ENCODE results near the gene CRADD. TPM values are rescaled to one million over a fixed set of nuclear protein-coding genes. Genes with fewer than 3 reads are reported as not detected.

CRADD gene
- total RNA-seq, 1 experiment from 2014 or later, result 7.6 TPM

DNA sequence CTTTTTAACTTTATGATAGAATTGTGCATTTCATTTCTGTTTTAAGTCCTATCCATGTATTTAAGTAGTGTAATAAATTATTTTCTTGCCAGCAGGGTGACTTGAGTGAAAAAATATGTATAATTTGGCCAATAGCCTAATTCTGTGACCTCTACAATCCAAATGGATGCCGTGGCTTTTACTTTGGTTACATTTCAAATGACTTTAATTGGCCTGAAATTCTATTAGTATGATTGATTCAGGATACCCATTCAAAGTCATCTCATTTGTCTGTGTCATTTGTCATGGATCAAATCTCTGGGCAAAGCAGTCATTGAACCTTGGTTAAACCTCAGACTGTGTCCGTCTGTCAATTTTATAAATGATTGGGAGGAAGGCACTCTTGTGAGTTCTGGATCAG lies 29.6 kb downstream of the CRADD start:
- H3K4me1 ChIP-seq (ENCODE audit: insufficient read depth, low read length), result no peaks in the 10 kb centered on the region; the same call in 1 of the 2 replicates
- no peak overlapping the region for H3K9ac ChIP-seq (ENCODE audit: extremely low read depth, insufficient read length, low read length)
- no peak overlapping the region for H2BK120ac ChIP-seq (ENCODE audit: low read depth, low read length, poor library complexity, severe bottlenecking)
- H4K5ac ChIP-seq (ENCODE audit: insufficient read length, low read depth, low read length), result no peak overlapping the region
- H2BK12ac ChIP-seq (ENCODE audit: insufficient read length, low read depth, low read length), result no peak overlapping the region
- H3K23ac ChIP-seq (ENCODE audit: insufficient read length, low read depth, low read length), result no peak overlapping the region
- no peak overlapping the region for H3K4ac ChIP-seq (ENCODE audit: low read depth, low read length)
- WGBS (ENCODE audit: extremely low coverage, insufficient read length, low lambda C conversion rate), result no CpG with 5 or more reads among the region's 2 CpGs
- Mint-ChIP-seq H3K9me3 (peaks cover 13 to 17% of the 10 kb centered on the region in 2 experiments), H3K36me3 (ENCODE audit: insufficient read depth in 1 of 3, low read depth in 3 of 3) (peaks cover 9 to 19% (median 15%) of the 10 kb centered on the region in 3 experiments), H3K4me3 (no peak overlapping the region), H3K27me3 (ENCODE audit: low read depth) (no peaks in the 10 kb centered on the region), H3K27ac (no peak overlapping the region), H3K4me1 (peaks cover 22 to 28% of the 10 kb centered on the region in 2 experiments)
- no peak overlapping the region for H2BK15ac ChIP-seq (ENCODE audit: low read depth, low read length)
- no peaks in the 10 kb centered on the region for H3K23me2 ChIP-seq (ENCODE audit: insufficient read length, low read depth, low read length, poor library complexity, severe bottlenecking)
- H3K79me2 ChIP-seq (ENCODE audit: insufficient read depth, low read length), result no peaks in the 10 kb centered on the region
- H3T11ph ChIP-seq (ENCODE audit: low read length), result no peak overlapping the region
- H4K20me1 ChIP-seq (ENCODE audit: control insufficient read depth, insufficient read depth, insufficient read length), result no peaks in the 10 kb centered on the region
- no peak overlapping the region for H2BK5ac ChIP-seq (ENCODE audit: insufficient read length, low read length)
- no peak overlapping the region for H2AFZ ChIP-seq (ENCODE audit: low read length)
- H3K18ac ChIP-seq (ENCODE audit: insufficient read length, low read depth, low read length), result no peak overlapping the region
- H3K27ac ChIP-seq (ENCODE audit: insufficient read length, low read depth, low read length), result no peak overlapping the region
- H3K14ac ChIP-seq (ENCODE audit: insufficient read depth, low read length), result no peak overlapping the region
- H3K9me3 ChIP-seq (ENCODE audit: control insufficient read depth, low read depth, low read length), result no peaks in the 10 kb centered on the region
- no peak overlapping the region for H4K8ac ChIP-seq (replicated peaks; ENCODE audit: insufficient read length, low read depth, low read length)
- no peak overlapping the region for H4K91ac ChIP-seq (ENCODE audit: insufficient read length, low read depth, low read length)
- H3K79me1 ChIP-seq (ENCODE audit: insufficient read depth, low read depth, low read length, poor library complexity, severe bottlenecking), result no peaks in the 10 kb centered on the region
- no peak overlapping the region for H2BK20ac ChIP-seq (ENCODE audit: low read depth, low read length, poor library complexity, severe bottlenecking)
- no peak for DNase-seq
- H3K27me3 ChIP-seq (ENCODE audit: insufficient read depth, low read length), result no peaks in the 10 kb centered on the region
- H3K4me2 ChIP-seq (ENCODE audit: insufficient read depth, insufficient read length, low read length), result no peak overlapping the region
- H2AK5ac ChIP-seq (ENCODE audit: insufficient read length, low read length), result no peak overlapping the region
- TF ChIP-seq, protein P1, sequence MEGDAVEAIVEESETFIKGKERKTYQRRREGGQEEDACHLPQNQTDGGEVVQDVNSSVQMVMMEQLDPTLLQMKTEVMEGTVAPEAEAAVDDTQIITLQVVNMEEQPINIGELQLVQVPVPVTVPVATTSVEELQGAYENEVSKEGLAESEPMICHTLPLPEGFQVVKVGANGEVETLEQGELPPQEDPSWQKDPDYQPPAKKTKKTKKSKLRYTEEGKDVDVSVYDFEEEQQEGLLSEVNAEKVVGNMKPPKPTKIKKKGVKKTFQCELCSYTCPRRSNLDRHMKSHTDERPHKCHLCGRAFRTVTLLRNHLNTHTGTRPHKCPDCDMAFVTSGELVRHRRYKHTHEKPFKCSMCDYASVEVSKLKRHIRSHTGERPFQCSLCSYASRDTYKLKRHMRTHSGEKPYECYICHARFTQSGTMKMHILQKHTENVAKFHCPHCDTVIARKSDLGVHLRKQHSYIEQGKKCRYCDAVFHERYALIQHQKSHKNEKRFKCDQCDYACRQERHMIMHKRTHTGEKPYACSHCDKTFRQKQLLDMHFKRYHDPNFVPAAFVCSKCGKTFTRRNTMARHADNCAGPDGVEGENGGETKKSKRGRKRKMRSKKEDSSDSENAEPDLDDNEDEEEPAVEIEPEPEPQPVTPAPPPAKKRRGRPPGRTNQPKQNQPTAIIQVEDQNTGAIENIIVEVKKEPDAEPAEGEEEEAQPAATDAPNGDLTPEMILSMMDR (conservative IDR thresholded peaks at IDR 0.05), result no peak
- H3K56ac ChIP-seq (ENCODE audit: insufficient read length, low read depth, low read length), result no peak overlapping the region

Data from H9 (cell line).